Motor neuron (in vitro differentiated cells): Measurements from ENCODE around the gene C5AR1. TPM values are rescaled to one million over a fixed set of nuclear protein-coding genes. Genes with fewer than 3 reads are reported as not detected.
"Not testable (repeated sequence)": the region's sequence is repeated elsewhere in the genome, so short reads cannot be mapped to it uniquely, and the experiment has no call there.

Experiments used
- ATAC-seq, 8 experiments: fragments of 200-7000 bp; cut with Tn5 transposase; replicated peaks in 6 of 8; 2 replicates each; pipeline ENCODE4 v1.8.0; 2021; ENCODE audit warnings: mild to moderate bottlenecking in 8 of 8, moderate library complexity in 8 of 8
- H3K27ac ChIP-seq, 2 donors: fragments of 250-450 bp; sonication (Bioruptor Pico); 2 replicates each; pipeline ENCODE4 v1.9.0; 2021; ENCODE audit warnings: antibody characterized with exemption in 2 of 2, mild to moderate bottlenecking in 2 of 2, moderate library complexity in 1 of 2
- H3K4me1 ChIP-seq, 2 donors: fragments of 250-450 bp; sonication (Bioruptor Pico); replicated peaks in 1 of 2; 2 replicates each; pipeline ENCODE4 v1.6.1; 2021; ENCODE audit warnings: antibody characterized with exemption in 2 of 2, mild to moderate bottlenecking in 2 of 2, moderate library complexity in 1 of 2
- H3K4me3 ChIP-seq, 5 donors: fragments of 250-450 bp; sonication (Bioruptor Pico); 2 replicates each; pipeline ENCODE4 v1.9.0; 2021; ENCODE audit warnings: antibody characterized with exemption in 5 of 5, mild to moderate bottlenecking in 5 of 5, moderate library complexity in 4 of 5
- WGBS, 10 experiments: fragments of 450-650 bp; shearing (Covaris generic); methylation state at CpG; one replicate each; pipeline ENCODE4 v1.0.0; 2022; 5-methylcytosine and 5-hydroxymethylcytosine counted together
- in situ Hi-C, 9 experiments: fragments of 400-800 bp; cut with MboI; loops; one replicate each; pipeline ENCODE4 v1.15.0; 2021; ENCODE audit warnings: low sequenced_read_pairs in 9 of 9, low pct_unique_long_range_greater_than_20kb in 2 of 9; ENCODE audit not compliant: unreplicated experiment in 9 of 9
- total RNA-seq, 8 experiments: library from RNA; unstranded; fragments of 300-600 nt; gene quantifications; 2 replicates each; pipeline versions ENCODE4 v1.2.3 to v1.2.4, GENCODE V29; 2022

The C5AR1 gene
- total RNA-seq, 8 experiments from 2014 or later = 0.29 to 15.6 (median 2.1) TPM

DNA sequence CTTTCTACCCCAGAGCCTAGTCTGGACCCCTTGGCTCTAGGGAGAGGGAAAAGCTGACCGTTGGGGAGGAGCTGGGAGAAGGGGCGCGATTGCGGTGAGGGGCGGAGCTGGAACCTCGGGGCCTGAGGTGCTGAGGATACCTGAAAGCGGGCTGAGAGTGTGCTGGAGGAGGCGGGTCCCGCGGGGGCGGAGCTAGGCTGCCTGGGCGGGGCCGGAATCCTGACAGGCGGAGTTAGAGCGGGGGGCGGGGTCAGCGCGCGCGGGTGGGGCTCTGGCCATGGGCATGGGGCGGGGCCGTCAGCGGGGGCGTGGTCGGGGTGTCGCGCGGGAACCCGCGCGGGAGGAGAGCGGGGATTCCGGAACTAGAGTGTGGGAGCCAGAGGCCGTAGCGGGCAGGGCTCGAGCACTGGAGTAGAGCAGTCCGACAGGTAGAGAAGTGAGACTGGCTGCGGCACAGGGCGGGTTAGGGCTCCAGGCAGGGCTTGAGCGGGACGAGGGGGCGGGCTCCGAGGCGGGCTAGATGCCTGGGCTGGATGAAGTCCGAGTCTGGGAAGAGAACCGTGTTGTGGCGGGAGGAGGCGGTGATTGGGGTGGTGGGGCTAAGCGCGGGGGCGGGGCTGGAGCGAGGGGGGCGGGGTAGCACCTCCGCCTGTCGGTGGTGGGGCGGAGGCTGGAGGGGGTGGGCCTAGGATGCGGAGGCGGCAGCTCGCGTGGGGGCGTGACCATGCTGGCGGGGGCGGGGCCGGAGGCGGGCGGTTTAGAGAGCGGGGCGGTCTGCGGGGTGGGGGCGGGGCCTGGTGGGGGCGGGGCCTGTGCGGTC is 35.4 kb upstream of the C5AR1 start, which contains the start of gene INAFM1:
TSS of gene INAFM1 (plus strand) at position 815 of the 820 bp plus-strand sequence. CDS start 35 bp downstream, outside the sequence.
- in situ Hi-C loops = no loop called here
- no CpG with 5 or more reads among the region's 72 CpGs for WGBS, 10 experiments
- Histone ChIP-seq H3K4me3 (peak within 1 kb of the TSS; percentile 52 to 73 (median 64)), H3K4me1 (peaks cover 27 to 29% of the 10 kb centered on the region in 2 donors), H3K27ac (peak within 1 kb of the TSS; percentile 95 to 97)
- ATAC-seq = peak; percentile 23 to 63 (median 52)

DNA sequence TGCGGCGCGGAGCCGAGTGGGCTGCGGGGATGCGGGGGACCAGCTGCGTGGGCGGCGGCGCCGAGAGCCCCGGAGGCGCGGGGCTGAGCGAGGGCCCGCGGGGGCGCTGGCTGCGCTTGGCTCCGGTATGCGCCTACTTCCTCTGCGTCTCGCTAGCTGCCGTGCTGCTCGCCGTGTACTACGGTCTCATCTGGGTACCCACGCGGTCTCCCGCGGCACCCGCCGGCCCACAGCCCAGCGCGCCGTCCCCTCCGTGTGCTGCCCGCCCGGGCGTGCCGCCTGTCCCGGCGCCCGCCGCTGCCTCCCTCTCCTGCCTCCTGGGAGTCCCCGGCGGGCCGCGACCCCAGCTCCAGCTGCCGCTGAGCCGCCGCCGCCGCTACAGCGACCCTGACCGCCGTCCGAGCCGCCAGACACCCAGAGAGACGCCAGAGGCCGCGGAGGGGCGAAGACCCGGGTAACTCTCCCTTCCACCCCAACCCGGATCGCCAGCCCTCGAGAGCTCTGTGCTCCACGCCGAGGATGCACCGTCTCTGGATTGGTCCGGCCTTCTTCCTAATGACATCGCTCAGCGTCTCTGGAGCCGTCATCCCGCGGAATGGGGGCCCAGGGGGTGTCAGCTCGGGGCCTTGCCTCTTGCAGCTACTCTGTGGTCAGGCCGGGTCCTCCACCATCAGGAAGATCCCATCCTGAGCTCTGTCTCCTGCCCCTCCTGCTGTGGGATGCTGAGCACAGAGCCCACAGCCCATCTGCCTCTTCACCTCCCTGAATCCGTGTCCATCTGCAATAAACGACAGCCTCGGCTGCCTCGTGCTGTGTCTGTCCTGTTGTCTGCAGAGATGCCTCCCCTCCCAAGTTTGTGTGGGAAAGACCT is 34.5 kb upstream of the C5AR1 start:
- Histone ChIP-seq H3K4me3 (peak overlapping the region; percentile 52 to 73 (median 64)), H3K4me1 (peaks cover 27 to 29% of the 10 kb centered on the region in 2 donors), H3K27ac (peak overlapping the region; percentile 70 to 90)
- peak in 4 of 8 experiments; percentile 0 to 6 (median 5) for ATAC-seq
- WGBS, 10 experiments = 0 to 25% (median 6%) methylated on average over 3 to 5 of the region's 82 CpGs; no CpG with 5 or more reads in 4 of the 10 experiments
- in situ Hi-C loops = loop anchor here in 4 of 9 experiments (25.0 kb wide), 3 partner anchors 137 to 462 kb away; partner anchors contain the start of genes MEIS3 (in 2 of the 4), NAPA (in 1 of the 4) and NOP53 (in 1 of the 4)

GRCh38 chr19:47275791-47276461 is 33.7 kb upstream of the C5AR1 start:
- in situ Hi-C loops = loop anchor here in 4 of 9 experiments (25.0 kb wide), 3 partner anchors 136 to 461 kb away; partner anchors contain the start of genes MEIS3 (in 2 of the 4), NAPA (in 1 of the 4) and NOP53 (in 1 of the 4)
- ATAC-seq = peak in 6 of 8 experiments; percentile 0 to 10 (median 2)
- H3K4me3 ChIP-seq = peak overlapping the region; percentile 52 to 73 (median 64)
- peak overlapping the region; percentile 70 to 90 for H3K27ac ChIP-seq
- 0 to 86% (median 23%) methylated on average over 1 to 6 of the region's 13 CpGs; no CpG with 5 or more reads in 2 of the 10 experiments for WGBS, 10 experiments
- peaks cover 27 to 29% of the 10 kb centered on the region in 2 donors for H3K4me1 ChIP-seq

GRCh38 chr19:47276513-47276912 is 33.1 kb upstream of the C5AR1 start:
- H3K4me3 ChIP-seq = peak overlapping the region in 3 of 5 donors; percentile 52 to 73 (median 68)
- WGBS, 10 experiments = 60 to 100% (median 93%) methylated on average over 1 to 3 of the region's 3 CpGs; no CpG with 5 or more reads in 4 of the 10 experiments
- ATAC-seq = not testable (repeated sequence)
- H3K27ac ChIP-seq = peak overlapping the region; percentile 70 to 90
- in situ Hi-C loops = loop anchor here in 4 of 9 experiments (25.0 kb wide), 3 partner anchors 136 to 461 kb away; partner anchors contain the start of genes MEIS3 (in 2 of the 4), NAPA (in 1 of the 4) and NOP53 (in 1 of the 4)
- H3K4me1 ChIP-seq = peaks cover 27 to 29% of the 10 kb centered on the region in 2 donors

DNA sequence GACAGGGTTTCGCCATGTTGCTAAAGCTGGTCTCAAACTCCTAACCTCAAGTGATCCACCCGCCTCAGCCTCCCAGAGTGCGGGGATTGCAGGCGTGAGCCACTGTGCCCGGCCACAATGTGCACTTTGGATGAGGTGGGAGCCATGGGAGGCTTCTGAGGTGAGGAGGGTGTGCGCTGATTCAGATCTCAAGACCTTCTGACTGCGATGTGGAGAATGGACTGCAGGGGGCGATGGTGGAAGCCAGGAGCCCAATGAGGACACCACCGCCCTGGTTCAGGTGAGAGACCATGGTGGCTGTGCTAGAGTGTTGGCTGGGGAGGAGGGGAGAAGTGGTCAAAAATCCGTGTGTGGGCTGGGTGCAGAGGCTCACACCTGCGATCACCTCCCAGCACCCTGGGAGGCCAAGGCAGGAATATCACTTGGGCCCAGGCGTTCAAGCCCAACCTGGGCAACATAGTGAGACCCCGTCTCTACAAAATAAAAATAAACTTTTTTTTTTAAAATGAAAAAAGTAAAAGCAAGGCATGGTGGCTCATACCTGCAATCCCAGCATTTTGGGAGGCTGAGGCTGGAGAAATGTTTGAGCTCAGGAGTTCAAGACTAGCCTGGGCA is 29.4 kb upstream of the C5AR1 start:
- Histone ChIP-seq H3K27ac (no peak overlapping the region), H3K4me1 (peaks cover 19 to 20% of the 10 kb centered on the region in 2 donors), H3K4me3 (no peak overlapping the region)
- ATAC-seq = peak in 2 of 8 experiments; percentile 3 to 18
- whole genome bisulfite sequencing, 10 experiments = 50 to 100% (median 70%) methylated on average over 2 to 6 of the region's 13 CpGs; no CpG with 5 or more reads in 2 of the 10 experiments
- in situ Hi-C loops = loop anchor here in 4 of 9 experiments (25.0 kb wide), 3 partner anchors 132 to 457 kb away; partner anchors contain the start of genes MEIS3 (in 2 of the 4), NAPA (in 1 of the 4) and NOP53 (in 1 of the 4)

DNA sequence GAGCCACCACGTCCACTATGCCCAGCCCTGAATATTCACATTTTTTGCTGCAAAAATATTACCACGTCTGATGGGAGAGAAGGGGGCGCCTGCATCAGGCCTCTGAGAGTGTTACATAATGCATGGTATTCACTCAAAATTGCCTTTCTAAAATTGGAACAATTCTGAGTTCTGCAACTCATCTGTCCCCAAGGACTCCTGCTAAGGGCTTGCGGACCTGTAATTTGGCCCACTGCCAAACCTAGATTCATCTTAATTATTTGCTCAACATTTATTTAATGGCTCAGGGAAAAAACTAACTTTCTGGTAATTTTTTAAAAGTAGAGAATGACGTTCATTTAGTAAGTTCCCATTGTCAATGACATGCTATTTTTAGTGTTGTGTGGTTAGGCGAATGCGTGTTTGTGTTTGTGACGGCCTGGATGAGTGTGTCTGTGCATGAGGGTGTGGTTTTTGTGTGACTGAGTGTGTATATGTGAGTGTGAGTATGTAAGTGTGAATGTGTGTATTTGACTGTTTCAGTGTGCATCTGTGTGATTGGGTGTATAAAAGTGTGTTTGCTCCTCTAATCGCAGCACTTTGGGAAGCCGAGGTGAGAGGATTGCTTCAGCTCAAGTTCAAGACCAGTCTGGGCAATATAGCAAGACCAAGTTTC is 26.1 kb upstream of the C5AR1 start:
- in situ Hi-C loops = loop anchor here in 4 of 9 experiments (25.0 kb wide), 3 partner anchors 129 to 454 kb away; partner anchors contain the start of genes MEIS3 (in 2 of the 4), NAPA (in 1 of the 4) and NOP53 (in 1 of the 4)
- no peak overlapping the region for H3K4me3 ChIP-seq
- H3K27ac ChIP-seq = no peak overlapping the region
- no peak for ATAC-seq
- peaks cover 0 to 6% of the 10 kb centered on the region in 2 donors for H3K4me1 ChIP-seq
- 19 to 100% (median 80%) methylated on average over 2 to 9 of the region's 10 CpGs; no CpG with 5 or more reads in 1 of the 10 experiments for WGBS, 10 experiments

DNA sequence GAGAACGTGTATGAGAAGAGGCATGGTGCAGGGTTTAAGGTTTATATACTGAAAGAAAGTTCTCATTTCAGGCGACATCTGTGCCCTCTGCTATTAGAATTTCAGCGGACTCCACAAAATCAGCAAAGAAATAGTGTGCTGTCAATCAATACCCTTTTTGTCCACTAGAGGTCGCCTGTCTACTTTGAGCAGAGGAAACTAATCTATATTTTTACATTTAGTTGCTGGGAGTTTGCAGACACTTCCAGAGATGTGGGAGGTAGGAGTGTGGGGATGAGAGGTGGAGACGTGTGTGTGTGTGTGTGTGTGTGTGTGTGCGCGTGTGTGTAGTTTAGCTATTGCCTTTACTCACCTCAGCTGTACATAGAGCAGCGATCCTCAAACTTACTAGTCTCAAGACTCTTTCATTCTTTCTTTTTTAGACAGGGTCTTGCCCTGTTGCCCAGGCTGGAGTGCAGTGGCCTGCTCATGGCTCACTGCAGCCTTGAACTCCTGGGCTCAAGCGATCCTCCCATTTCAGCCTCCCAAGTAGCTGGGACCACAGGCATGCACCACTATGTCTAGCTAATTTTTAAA is 25.2 kb upstream of the C5AR1 start:
- in situ Hi-C loops = loop anchor here in 4 of 9 experiments (25.0 kb wide), 3 partner anchors 128 to 453 kb away; partner anchors contain the start of genes MEIS3 (in 2 of the 4), NAPA (in 1 of the 4) and NOP53 (in 1 of the 4)
- Histone ChIP-seq H3K4me3 (no peak overlapping the region), H3K27ac (no peak overlapping the region), H3K4me1 (peaks cover 2 to 6% of the 10 kb centered on the region in 2 donors)
- ATAC-seq = peak; percentile 21 to 63 (median 36)
- WGBS, 10 experiments = 0 to 58% (median 5%) methylated on average over 1 to 7 of the region's 9 CpGs; no CpG with 5 or more reads in 5 of the 10 experiments

DNA sequence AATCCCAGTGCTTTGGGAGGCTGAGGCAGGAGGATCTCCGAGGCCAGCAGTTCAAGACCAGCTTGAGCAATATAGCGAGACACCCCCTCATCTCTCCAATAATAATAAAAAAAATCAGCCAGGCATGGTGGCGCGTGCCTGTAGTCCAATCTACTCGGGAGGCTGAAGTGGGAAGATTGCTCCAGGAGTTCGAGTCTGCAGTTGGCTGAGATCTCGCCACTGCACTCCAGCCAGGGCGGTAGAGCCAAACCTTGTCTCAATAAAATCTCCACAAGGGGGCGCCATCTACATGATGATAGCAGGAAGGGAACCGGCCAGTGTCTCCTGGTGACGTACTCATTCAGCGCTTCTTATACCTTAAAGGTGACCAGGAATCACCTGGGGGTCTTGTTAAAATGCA is 13.6 kb upstream of the C5AR1 start:
- Histone ChIP-seq H3K4me1 (peaks cover 0 to 2% of the 10 kb centered on the region in 2 donors), H3K27ac (no peak overlapping the region), H3K4me3 (no peak overlapping the region)
- in situ Hi-C loops = loop anchor here in 5 of 9 experiments (10.0 to 25.0 kb wide), 4 partner anchors 109 to 441 kb away; partner anchors contain the start of genes MEIS3 (in 2 of the 5), NAPA (in 1 of the 5) and NOP53 (in 1 of the 5)
- peak; percentile 92 to 99 (median 94) for ATAC-seq
- WGBS, 10 experiments = 11 to 100% (median 20%) methylated on average over 2 to 9 of the region's 12 CpGs; no CpG with 5 or more reads in 3 of the 10 experiments

- ATAC-seq, H3K4me3 ChIP-seq, H3K4me1 ChIP-seq, in situ Hi-C loops, H3K27ac ChIP-seq: not testable (repeated sequence)
- 78 to 100% (median 89%) methylated on average over 3 to 5 of the region's 14 CpGs; no CpG with 5 or more reads in 5 of the 10 experiments for WGBS, 10 experiments
Observed at GRCh38 chr19:47300867-47301266, 8.8 kb upstream of the C5AR1 start.

DNA sequence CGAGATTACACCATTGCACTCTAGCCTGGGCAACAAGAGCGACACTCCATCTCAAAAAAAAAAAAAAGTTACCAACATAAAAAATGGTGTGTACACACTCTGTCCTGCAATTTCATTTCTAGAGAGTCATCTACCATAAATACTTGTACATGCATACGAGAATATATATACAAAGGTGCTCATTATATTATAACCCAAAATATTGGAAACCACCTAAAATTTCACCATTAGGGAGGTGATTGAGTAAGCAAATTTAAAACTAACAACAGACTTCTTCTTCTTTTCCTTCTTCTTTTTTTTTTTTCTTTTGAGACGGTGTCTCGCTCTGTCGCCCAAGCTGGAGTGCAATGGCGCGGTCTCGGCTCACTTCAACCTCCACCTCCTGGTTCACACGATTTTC is 7.4 kb upstream of the C5AR1 start:
- H3K4me1 ChIP-seq = no peaks in the 10 kb centered on the region
- ATAC-seq = no peak
- H3K27ac ChIP-seq = no peak overlapping the region
- in situ Hi-C loops = no loop called here
- 50 to 100% (median 91%) methylated on average over 1 to 7 of the region's 10 CpGs for WGBS, 10 experiments
- no peak overlapping the region for H3K4me3 ChIP-seq
